ENCODE measurements around the gene ZBTB7C. TPM values are rescaled to one million over a fixed set of nuclear protein-coding genes. Genes with fewer than 3 reads are reported as not detected.

The ZBTB7C gene
- total RNA-seq, 2 donors from 2014 or later = 1.3 to 2.3 TPM

DNA sequence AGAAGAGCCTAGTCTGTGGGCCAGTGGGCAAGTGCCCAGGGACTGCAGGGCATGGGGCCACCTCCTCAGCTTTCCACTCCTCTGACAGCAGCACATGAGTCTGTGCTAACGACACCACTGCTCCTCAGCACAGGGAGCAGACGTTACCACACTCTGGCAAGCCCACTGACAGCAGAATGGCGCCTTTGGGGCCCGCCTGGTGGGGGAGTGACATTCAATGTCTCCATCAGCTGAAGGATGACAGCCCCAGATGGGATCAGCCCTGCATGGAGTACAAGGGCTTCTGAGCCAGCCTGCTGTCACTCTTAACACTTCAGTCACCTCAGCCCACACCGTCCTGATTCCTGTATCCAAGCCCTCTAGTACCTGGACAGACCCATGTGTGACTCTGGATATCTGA is 329.3 kb downstream of the ZBTB7C start:
- DNase-seq (no peak), ATAC-seq (no peak)
- no peaks in the 10 kb centered on the region for H3K4me1 ChIP-seq
- H3K36me3 ChIP-seq (replicated peaks in 1 of 2; ENCODE audit: insufficient read depth in 1 of 2, low read depth in 2 of 2) = no peaks in the 10 kb centered on the region
- WGBS, 2 donors = 77 to 90% methylated on average over 3 to 5 of the region's 5 CpGs
- TF ChIP-seq POLR2A (IDR thresholded peaks at IDR 0.05) = no peak
- no peak for TF ChIP-seq CTCF (IDR thresholded peaks at IDR 0.05)
- intact Hi-C loops (cut with DNase I) = no loop called here
- no peak overlapping the region for H3K4me3 ChIP-seq
- H3K27me3 ChIP-seq = no peaks in the 10 kb centered on the region
- no peaks in the 10 kb centered on the region for H3K9me3 ChIP-seq
- no peak overlapping the region for H3K27ac ChIP-seq

- Histone ChIP-seq H3K4me3 (no peak overlapping the region), H3K36me3 (replicated peaks in 1 of 2; ENCODE audit: insufficient read depth in 1 of 2, low read depth in 2 of 2) (no peaks in the 10 kb centered on the region), H3K27me3 (no peaks in the 10 kb centered on the region), H3K27ac (no peak overlapping the region), H3K9me3 (no peaks in the 10 kb centered on the region), H3K4me1 (no peaks in the 10 kb centered on the region)
- intact Hi-C loops (cut with DNase I) = no loop called here
- DNase-seq (no peak), ATAC-seq (no peak)
- TF ChIP-seq POLR2A (IDR thresholded peaks at IDR 0.05) = no peak
- TF ChIP-seq CTCF (IDR thresholded peaks at IDR 0.05) = no peak
- 88 to 98% methylated on average over 4 of the region's 4 CpGs for WGBS, 2 donors
Measured at GRCh38 chr18:48078448-48078847, 330.7 kb downstream of the ZBTB7C start.

GRCh38 chr18:48077291-48077690 is 331.9 kb downstream of the ZBTB7C start:
- intact Hi-C loops (cut with DNase I) = no loop called here
- ATAC-seq = no peak
- Histone ChIP-seq H3K4me3 (no peak overlapping the region), H3K27me3 (no peaks in the 10 kb centered on the region), H3K4me1 (no peaks in the 10 kb centered on the region), H3K27ac (no peak overlapping the region), H3K36me3 (replicated peaks in 1 of 2; ENCODE audit: insufficient read depth in 1 of 2, low read depth in 2 of 2) (no peaks in the 10 kb centered on the region), H3K9me3 (no peaks in the 10 kb centered on the region)
- no peak for TF ChIP-seq POLR2A (IDR thresholded peaks at IDR 0.05)
- TF ChIP-seq CTCF (IDR thresholded peaks at IDR 0.05) = no peak
- 69 to 88% methylated on average over 8 of the region's 8 CpGs for WGBS, 2 donors
- DNase-seq = no peak

- DNase-seq (no peak), ATAC-seq (no peak)
- TF ChIP-seq POLR2A (IDR thresholded peaks at IDR 0.05) = no peak
- no peak for TF ChIP-seq CTCF (IDR thresholded peaks at IDR 0.05)
- Histone ChIP-seq H3K4me1 (no peaks in the 10 kb centered on the region), H3K9me3 (no peaks in the 10 kb centered on the region), H3K27me3 (no peaks in the 10 kb centered on the region), H3K4me3 (no peak overlapping the region), H3K36me3 (replicated peaks in 1 of 2; ENCODE audit: insufficient read depth in 1 of 2, low read depth in 2 of 2) (no peaks in the 10 kb centered on the region), H3K27ac (no peak overlapping the region)
- WGBS, 2 donors = 71 to 83% methylated on average over 2 of the region's 2 CpGs
- intact Hi-C loops (cut with DNase I) = no loop called here
Measured at GRCh38 chr18:48076461-48076860, 332.7 kb downstream of the ZBTB7C start.

DNA sequence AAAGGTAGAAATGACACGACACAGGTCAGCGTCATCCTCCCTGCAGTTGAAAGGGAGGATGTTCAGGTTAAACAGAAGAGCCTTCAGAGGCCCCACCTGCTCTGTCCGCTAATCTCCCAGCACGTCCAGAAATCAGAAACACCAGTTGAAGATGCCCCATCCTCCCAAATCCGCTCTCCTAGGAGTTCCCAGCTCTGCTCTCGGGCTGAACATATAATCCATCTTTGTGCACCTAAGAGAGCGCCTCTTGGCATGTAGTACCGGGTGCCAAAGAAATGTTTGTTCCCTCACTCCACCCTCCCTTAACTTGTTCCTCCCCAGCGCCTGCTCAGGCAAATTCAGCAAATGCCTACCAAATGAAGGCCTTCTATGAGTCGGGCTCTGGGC is 333.5 kb downstream of the ZBTB7C start:
- no peak overlapping the region for H3K4me3 ChIP-seq
- H3K9me3 ChIP-seq = no peaks in the 10 kb centered on the region
- intact Hi-C loops (cut with DNase I) = no loop called here
- WGBS, 2 donors = 60 to 76% methylated on average over 8 to 10 of the region's 10 CpGs
- H3K27me3 ChIP-seq = no peaks in the 10 kb centered on the region
- no peak overlapping the region for H3K27ac ChIP-seq
- no peaks in the 10 kb centered on the region for H3K36me3 ChIP-seq (replicated peaks in 1 of 2; ENCODE audit: insufficient read depth in 1 of 2, low read depth in 2 of 2)
- no peaks in the 10 kb centered on the region for H3K4me1 ChIP-seq
- no peak for DNase-seq
- ATAC-seq = no peak
- no peak for TF ChIP-seq CTCF (IDR thresholded peaks at IDR 0.05)
- no peak for TF ChIP-seq POLR2A (IDR thresholded peaks at IDR 0.05)

Measured in body of pancreas (tissue), 4 donors.